Activated CD8-positive, alpha-beta memory T cell treated with anti-CD3 and anti-CD28 coated beads, Interleukin-2, amount 50 U/mL, for 1 hour (primary cell): ENCODE data around the gene PCDHB3.
"Not testable (repeated sequence)": the region's sequence is repeated elsewhere in the genome, so short reads cannot be mapped to it uniquely, and the experiment has no call there.

Experiments
- DNase-seq: peaks from one replicate; pipeline ENCODE4 v3.0.0-alpha.2; 2020; ENCODE audit errors: extremely low read depth

The PCDHB3 gene

GRCh38 chr5:141100243-141100805 is at the start of gene PCDHB3:
PCDHB3 (plus strand) TSS chr5:141100473; CDS start chr5:141100650, 177 bp downstream.
- no peak for DNase-seq

GRCh38 chr5:141050622-141051520 is 49.4 kb upstream of the PCDHB3 start, which contains the start of gene PCDHB1:
PCDHB1 (plus strand) TSS chr5:141051374; CDS start chr5:141051471, 97 bp downstream.
- DNase-seq, result no peak

- DNase-seq, result no peak
Measured at GRCh38 chr5:141051521-141051866, 48.8 kb upstream of the PCDHB3 start.

- DNase-seq, result no peak
Measured at GRCh38 chr5:141077826-141078225, 22.4 kb upstream of the PCDHB3 start.

GRCh38 chr5:141082228-141082627 is 18.0 kb upstream of the PCDHB3 start:
- no peak for DNase-seq

GRCh38 chr5:141084487-141084989 is 15.7 kb upstream of the PCDHB3 start:
- no peak for DNase-seq

GRCh38 chr5:141094481-141095262 is 5.6 kb upstream of the PCDHB3 start, which contains the start of gene PCDHB2:
PCDHB2 (plus strand) TSS chr5:141094615; CDS start chr5:141094791, 176 bp downstream.
- no peak for DNase-seq

- DNase-seq, result no peak
Measured at GRCh38 chr5:141095263-141095641, 5.0 kb upstream of the PCDHB3 start.

GRCh38 chr5:141096181-141096580 is 4.1 kb upstream of the PCDHB3 start:
- not testable (repeated sequence) for DNase-seq

- DNase-seq, result not testable (repeated sequence)
Measured at GRCh38 chr5:141096586-141096985, 3.7 kb upstream of the PCDHB3 start.

GRCh38 chr5:141101059-141101458 is 786 bp downstream of the PCDHB3 start:
- DNase-seq, result no peak

GRCh38 chr5:141102070-141102469 is 1.8 kb downstream of the PCDHB3 start:
- DNase-seq, result not testable (repeated sequence)

- DNase-seq, result not testable (repeated sequence)
Measured at GRCh38 chr5:141102471-141102870, 2.2 kb downstream of the PCDHB3 start.

GRCh38 chr5:141105350-141105749 is 5.1 kb downstream of the PCDHB3 start:
- no peak for DNase-seq

GRCh38 chr5:141119250-141119649 is 19.0 kb downstream of the PCDHB3 start:
- no peak for DNase-seq

- DNase-seq, result no peak
Measured at GRCh38 chr5:141121563-141121962, 21.3 kb downstream of the PCDHB3 start, which contains the start of gene PCDHB4. PCDHB4 (plus strand) TSS chr5:141121818; CDS start chr5:141121999, 181 bp downstream.

GRCh38 chr5:141121985-141122384 is 21.7 kb downstream of the PCDHB3 start:
- no peak for DNase-seq

- not testable (repeated sequence) for DNase-seq
Measured at GRCh38 chr5:141123396-141124135, 23.3 kb downstream of the PCDHB3 start.

- no peak for DNase-seq
Measured at GRCh38 chr5:141127305-141127704, 27.0 kb downstream of the PCDHB3 start.

- DNase-seq, result no peak
Measured at GRCh38 chr5:141135030-141135717, 34.9 kb downstream of the PCDHB3 start, which contains the start of gene PCDHB5. PCDHB5 (plus strand) TSS chr5:141135206; CDS start chr5:141135435, 229 bp downstream.
